T-cell (primary cell): ENCODE measurements around the gene MYO5A. TPM values are rescaled to one million over a fixed set of nuclear protein-coding genes. Genes with fewer than 3 reads are reported as not detected.

Experiments used
- ATAC-seq, 4 experiments: fragments of 200-7000 bp in 3 of 4; fragments of 150-1000 bp in 1 of 4; cut with Tn5 transposase; replicated peaks in 1 of 4; 1 replicate in 3 of 4; 2 replicates in 1 of 4; pipeline ENCODE4 v1.10.0; 2021; ENCODE audit warnings: moderate library complexity in 3 of 4, mild to moderate bottlenecking in 2 of 4, moderate number of reproducible peaks in 1 of 4
- CTCF ChIA-PET, 2 donors: fragments of 300-600 bp; sonication (Branson Sonifier 250); formaldehyde crosslinking; loops; one replicate each; lab custom pipeline; 2022; ENCODE audit warnings: antibody characterized with exemption in 2 of 2; lab: Charles Lee
- POLR2A ChIA-PET, 2 donors: fragments of 300-600 bp; sonication (Branson Sonifier 250); formaldehyde crosslinking; loops; one replicate each; lab custom pipeline; 2022; ENCODE audit warnings: antibody characterized with exemption in 2 of 2; lab: Charles Lee
- DNase-seq, 35 experiments: peaks; one replicate each; pipeline versions ENCODE4 v3.0.0 to v3.0.0-alpha.2; 2013 to 2023
- H3K27ac ChIP-seq: one replicate; pipeline ENCODE4 v1.5.1; 2013; ENCODE audit warnings: low read length
- H3K27me3 ChIP-seq, 2 experiments: replicated peaks in 1 of 2; 1 replicate in 1 of 2; 2 replicates in 1 of 2; pipeline versions ENCODE4 v1.6.1 to v1.7.0; 2013; ENCODE audit warnings: low read length in 1 of 2, mixed read lengths in 1 of 2; ENCODE audit not compliant: control insufficient read depth in 2 of 2, insufficient read depth in 2 of 2; ENCODE audit errors: extremely low read depth in 1 of 2
- H3K36me3 ChIP-seq, 2 donors: 1 replicate in 1 of 2; 2 replicates in 1 of 2; pipeline versions ENCODE4 v1.6.1 to v1.7.0; 2013; ENCODE audit warnings: low read length in 1 of 2; ENCODE audit not compliant: control insufficient read depth in 2 of 2, insufficient read depth in 1 of 2; ENCODE audit errors: extremely low read depth in 1 of 2
- H3K4me1 ChIP-seq, 2 experiments: 1 replicate in 1 of 2; 2 replicates in 1 of 2; pipeline versions ENCODE4 v1.6.1 to v1.7.0; 2013; ENCODE audit warnings: low read length in 2 of 2, mixed read lengths in 1 of 2; ENCODE audit not compliant: insufficient read depth in 2 of 2, control insufficient read depth in 1 of 2; ENCODE audit errors: extremely low read depth in 1 of 2
- H3K4me3 ChIP-seq, 2 donors: 1 replicate in 1 of 2; 2 replicates in 1 of 2; pipeline versions ENCODE4 v1.5.1 to v1.7.0; 2013; ENCODE audit warnings: mild to moderate bottlenecking in 2 of 2, low read length in 1 of 2, moderate library complexity in 1 of 2; ENCODE audit not compliant: control insufficient read depth in 1 of 2; ENCODE audit errors: extremely low read depth in 1 of 2
- H3K9me3 ChIP-seq: 2 replicates; pipeline ENCODE4 v1.7.0; 2013
- H3K27ac Mint-ChIP-seq, 2 donors: one replicate each; pipeline ENCODE4 v1.8.0; 2020 to 2021; ENCODE audit warnings: mild to moderate bottlenecking in 2 of 2, mixed read lengths in 2 of 2
- H3K27me3 Mint-ChIP-seq, 2 donors: one replicate each; pipeline ENCODE4 v1.8.0; 2021 to 2022; ENCODE audit warnings: mixed read lengths in 2 of 2
- H3K36me3 Mint-ChIP-seq: one replicate; pipeline ENCODE4 v1.8.0; 2021; ENCODE audit warnings: mixed read lengths
- H3K4me1 Mint-ChIP-seq, 3 donors: one replicate each; pipeline ENCODE4 v1.8.0; 2020 to 2022; ENCODE audit warnings: mixed read lengths in 3 of 3, mild to moderate bottlenecking in 1 of 3
- H3K4me3 Mint-ChIP-seq, 3 donors: one replicate each; pipeline ENCODE4 v1.8.0; 2020 to 2022; ENCODE audit warnings: mild to moderate bottlenecking in 3 of 3, mixed read lengths in 3 of 3, moderate library complexity in 3 of 3
- H3K9me3 Mint-ChIP-seq, 3 donors: one replicate each; pipeline ENCODE4 v1.8.0; 2020 to 2022; ENCODE audit warnings: mixed read lengths in 3 of 3
- WGBS: methylation state at CpG from one replicate; pipeline ENCODE4 v1.1.5; 2013; ENCODE audit warnings: missing lambda C conversion rate; ENCODE audit not compliant: insufficient coverage; 5-methylcytosine and 5-hydroxymethylcytosine counted together
- total RNA-seq, 35 experiments: library from RNA in 6 of 35; stranded (reverse) in 6 of 35; fragments of 120-200 nt in 1 of 35; gene quantifications; one replicate each; pipeline versions ENCODE4 v1.2.1 to v1.2.4 and lab custom pipeline; 2013 to 2026

Gene MYO5A
- total RNA-seq, 5 donors from 2014 or later (not counting 1 experiment from before 2014, with no cell fraction given), result 25.2 to 46.6 (median 29.5) TPM

DNA sequence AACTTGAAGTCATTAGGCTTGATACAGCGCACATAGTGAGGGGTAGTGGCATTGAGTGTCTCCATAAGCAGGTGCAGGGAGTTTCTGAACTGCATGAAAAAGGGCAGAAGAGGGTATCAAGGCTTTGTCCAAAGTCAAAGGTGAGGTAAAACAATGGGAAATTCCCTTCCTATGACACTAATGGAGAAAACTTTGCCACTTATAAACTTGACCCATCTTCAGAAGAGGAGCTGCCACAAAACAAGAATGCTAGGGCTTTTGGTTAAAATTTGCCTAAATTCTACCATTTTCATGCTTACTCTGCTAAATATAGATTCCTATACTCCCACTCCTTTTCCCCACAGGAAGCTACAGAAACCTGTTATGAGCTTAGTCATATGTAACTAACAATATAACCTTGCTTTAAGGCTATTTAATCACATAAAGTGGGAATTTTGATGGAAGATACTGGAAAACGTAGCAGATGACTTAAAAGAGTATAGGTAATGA, 145.5 kb downstream of the MYO5A start:
- Histone ChIP-seq H3K4me1 (no peaks in the 10 kb centered on the region), H3K9me3 (no peaks in the 10 kb centered on the region), H3K4me3 (no peak overlapping the region), H3K27me3 (no peaks in the 10 kb centered on the region), H3K27ac (no peak overlapping the region), H3K36me3 (peaks cover 7 to 39% of the 10 kb centered on the region in 2 donors)
- H3K27me3 Mint-ChIP-seq, result no peaks in the 10 kb centered on the region
- ChIA-PET POLR2A (no interaction called here), CTCF (no interaction called here)
- H3K36me3 Mint-ChIP-seq, result peaks cover 39% of the 10 kb centered on the region
- DNase-seq, result no peak
- WGBS, result 94% methylated on average over 2 of the region's 2 CpGs
- no peak overlapping the region for H3K27ac Mint-ChIP-seq
- no peak overlapping the region for H3K4me3 Mint-ChIP-seq
- no peak for ATAC-seq
- peaks cover 0 to 5% (median 0%) of the 10 kb centered on the region in 3 donors for H3K4me1 Mint-ChIP-seq
- no peaks in the 10 kb centered on the region for H3K9me3 Mint-ChIP-seq

DNA sequence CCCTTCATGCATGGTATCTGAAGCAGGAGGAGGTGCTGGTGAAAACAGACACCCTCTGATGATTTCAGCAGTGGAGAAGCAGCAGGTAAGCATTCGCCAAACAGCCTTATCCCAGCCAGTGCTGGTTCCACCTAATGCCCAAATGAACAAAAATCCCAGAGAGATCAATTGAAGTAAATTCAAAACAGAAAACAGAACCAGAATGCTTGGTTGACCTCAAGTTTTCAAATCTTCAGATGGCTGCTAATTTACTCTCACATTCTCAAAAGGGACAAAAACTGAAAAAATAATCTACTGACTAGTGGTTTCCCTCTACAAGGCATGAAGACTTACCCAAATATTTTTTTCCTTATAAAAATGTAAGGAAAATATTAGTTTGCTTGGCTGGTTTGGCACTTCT, 146.0 kb downstream of the MYO5A start:
- WGBS, result 100% methylated on average over 1 of the region's 1 CpG
- H3K27ac Mint-ChIP-seq, result no peak overlapping the region
- no peaks in the 10 kb centered on the region for H3K27me3 Mint-ChIP-seq
- Histone ChIP-seq H3K36me3 (peaks cover 7 to 35% of the 10 kb centered on the region in 2 donors), H3K4me1 (no peaks in the 10 kb centered on the region), H3K27me3 (no peaks in the 10 kb centered on the region), H3K9me3 (no peaks in the 10 kb centered on the region), H3K4me3 (no peak overlapping the region), H3K27ac (no peak overlapping the region)
- ChIA-PET CTCF (no interaction called here), POLR2A (no interaction called here)
- ATAC-seq (no peak), DNase-seq (no peak)
- peaks cover 39% of the 10 kb centered on the region for H3K36me3 Mint-ChIP-seq
- peaks cover 0 to 5% (median 0%) of the 10 kb centered on the region in 3 donors for H3K4me1 Mint-ChIP-seq
- no peaks in the 10 kb centered on the region for H3K9me3 Mint-ChIP-seq
- no peak overlapping the region for H3K4me3 Mint-ChIP-seq

DNA sequence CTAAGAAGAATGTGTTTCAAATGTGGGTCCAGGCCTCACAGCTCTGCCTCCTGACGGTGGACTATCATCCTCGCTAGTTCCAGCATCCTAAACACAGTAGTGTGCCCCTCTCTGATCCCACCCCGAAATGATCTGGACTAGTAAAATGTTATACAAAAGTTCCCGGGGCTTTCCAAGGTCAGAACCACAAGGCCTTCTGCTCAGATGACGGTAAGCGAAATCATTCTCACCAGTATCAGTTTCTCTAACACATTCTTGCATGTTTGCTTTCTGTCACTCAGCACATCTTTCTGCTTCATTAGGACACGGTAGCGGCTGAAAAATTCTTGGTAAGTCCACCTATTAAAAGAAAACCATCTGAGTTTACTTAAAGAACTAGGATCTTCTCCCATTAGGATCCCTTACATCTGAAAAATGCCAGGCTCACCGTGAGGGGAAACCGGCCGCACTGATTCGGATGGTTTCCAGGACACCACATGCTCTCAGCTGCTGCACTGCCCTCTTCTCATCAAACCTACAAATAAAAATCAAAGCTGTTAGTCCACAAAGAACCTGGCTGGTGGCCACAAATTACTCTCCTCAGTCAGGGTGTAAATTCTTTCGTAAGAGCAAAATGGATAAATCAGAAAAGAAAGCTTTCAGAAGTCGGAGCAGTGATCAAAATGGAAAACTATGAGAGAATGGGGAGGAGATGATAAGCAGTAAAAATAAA, 149.1 kb downstream of the MYO5A start:
- peaks cover 5 to 57% of the 10 kb centered on the region in 2 donors for H3K36me3 ChIP-seq
- peaks cover 0 to 5% (median 0%) of the 10 kb centered on the region in 3 donors for H3K4me1 Mint-ChIP-seq
- H3K4me3 ChIP-seq, result no peak overlapping the region
- no peaks in the 10 kb centered on the region for H3K27me3 Mint-ChIP-seq
- WGBS, result 72% methylated on average over 8 of the region's 14 CpGs
- ChIA-PET POLR2A (no interaction called here), CTCF (interaction anchor here (0.5 to 1.2 kb wide), 4 partner anchors 9 to 84 kb away, joined by 3 to 4 read pairs (median 3); no protein-coding TSS in a partner anchor)
- H3K4me3 Mint-ChIP-seq, result no peak overlapping the region
- H3K36me3 Mint-ChIP-seq, result peaks cover 58% of the 10 kb centered on the region
- no peaks in the 10 kb centered on the region for H3K27me3 ChIP-seq
- no peaks in the 10 kb centered on the region for H3K4me1 ChIP-seq
- no peak for DNase-seq
- H3K9me3 ChIP-seq, result no peaks in the 10 kb centered on the region
- no peak for ATAC-seq
- H3K27ac Mint-ChIP-seq, result no peak overlapping the region
- no peaks in the 10 kb centered on the region for H3K9me3 Mint-ChIP-seq
- no peak overlapping the region for H3K27ac ChIP-seq

DNA sequence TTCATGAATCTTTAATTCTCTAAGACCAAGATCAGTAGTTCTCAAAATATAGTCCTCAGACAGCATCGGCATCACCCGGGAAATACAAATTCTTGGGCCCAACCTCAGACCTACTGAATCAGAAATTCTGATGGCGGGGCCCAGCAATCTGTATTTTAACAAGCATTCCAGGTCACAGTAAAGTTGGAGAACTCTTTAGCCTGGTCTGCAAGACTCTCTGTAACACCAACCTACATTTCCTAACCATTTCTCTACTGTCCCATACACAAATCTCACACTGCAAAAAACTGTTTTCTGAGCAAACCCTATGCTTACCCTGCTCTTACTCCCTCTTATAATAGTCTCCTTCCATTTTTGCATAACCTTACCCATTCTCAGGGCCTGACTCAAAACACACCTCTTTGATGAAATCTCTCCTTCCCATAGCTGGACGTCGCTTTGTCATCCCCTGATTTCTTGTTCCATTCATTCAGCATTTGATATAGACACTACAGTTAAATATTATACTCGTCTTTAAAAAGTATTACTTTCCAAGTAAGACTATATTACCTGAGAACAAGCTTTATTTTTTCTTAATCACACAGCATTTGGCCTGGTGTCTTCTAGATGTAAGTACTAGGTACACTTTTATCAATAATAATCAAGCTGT, 149.8 kb downstream of the MYO5A start:
- DNase-seq, result no peak
- Histone ChIP-seq H3K27ac (no peak overlapping the region), H3K27me3 (no peaks in the 10 kb centered on the region), H3K4me1 (no peaks in the 10 kb centered on the region), H3K4me3 (no peak overlapping the region), H3K36me3 (peaks cover 5 to 59% of the 10 kb centered on the region in 2 donors), H3K9me3 (no peaks in the 10 kb centered on the region)
- WGBS, result 75% methylated on average over 3 of the region's 6 CpGs
- no peaks in the 10 kb centered on the region for H3K27me3 Mint-ChIP-seq
- H3K4me1 Mint-ChIP-seq, result peaks cover 0 to 5% (median 0%) of the 10 kb centered on the region in 3 donors
- ChIA-PET CTCF (interaction anchor here (0.5 to 1.2 kb wide), 4 partner anchors 10 to 85 kb away, joined by 3 to 4 read pairs (median 3); no protein-coding TSS in a partner anchor), POLR2A (no interaction called here)
- H3K27ac Mint-ChIP-seq, result no peak overlapping the region
- H3K9me3 Mint-ChIP-seq, result no peaks in the 10 kb centered on the region
- peaks cover 60% of the 10 kb centered on the region for H3K36me3 Mint-ChIP-seq
- ATAC-seq, result no peak
- no peak overlapping the region for H3K4me3 Mint-ChIP-seq

GRCh38 chr15:52370010-52370409, 158.7 kb downstream of the MYO5A start:
- Mint-ChIP-seq H3K4me1 (no peaks in the 10 kb centered on the region), H3K27me3 (no peaks in the 10 kb centered on the region), H3K4me3 (no peak overlapping the region), H3K9me3 (no peaks in the 10 kb centered on the region), H3K36me3 (peaks cover 67% of the 10 kb centered on the region), H3K27ac (no peak overlapping the region)
- H3K36me3 ChIP-seq, result peaks cover 0 to 84% of the 10 kb centered on the region in 2 donors
- no peaks in the 10 kb centered on the region for H3K4me1 ChIP-seq
- H3K9me3 ChIP-seq, result no peaks in the 10 kb centered on the region
- ATAC-seq (no peak), DNase-seq (peak in 1 of 35 experiments; percentile 9)
- no peak overlapping the region for H3K4me3 ChIP-seq
- 100% methylated on average over 2 of the region's 9 CpGs for WGBS
- POLR2A ChIA-PET, result no interaction called here
- no peaks in the 10 kb centered on the region for H3K27me3 ChIP-seq
- H3K27ac ChIP-seq, result no peak overlapping the region
- CTCF ChIA-PET, result no interaction called here

DNA sequence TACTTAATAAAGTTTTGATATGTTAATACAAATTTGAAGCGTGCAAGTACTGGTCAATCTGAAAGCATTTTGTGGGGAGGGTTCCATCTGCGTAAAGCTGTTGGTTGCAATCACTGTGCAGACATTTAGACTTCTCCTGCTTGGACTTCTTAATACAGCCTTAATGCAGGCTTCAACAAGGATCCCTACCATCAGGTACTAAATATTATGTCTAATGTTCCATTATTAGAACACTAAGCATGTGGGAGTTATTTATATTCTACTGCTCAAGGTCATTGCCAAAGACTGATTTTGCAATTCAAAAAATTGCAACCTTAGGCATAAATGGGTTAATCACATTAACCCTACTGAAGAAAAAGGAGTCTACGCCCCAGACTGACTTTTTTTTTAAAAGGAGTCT, 159.2 kb downstream of the MYO5A start:
- no peak overlapping the region for H3K27ac ChIP-seq
- Mint-ChIP-seq H3K27ac (no peak overlapping the region), H3K36me3 (peaks cover 65% of the 10 kb centered on the region), H3K27me3 (no peaks in the 10 kb centered on the region), H3K4me1 (no peaks in the 10 kb centered on the region), H3K4me3 (no peak overlapping the region), H3K9me3 (no peaks in the 10 kb centered on the region)
- DNase-seq (no peak), ATAC-seq (no peak)
- no peak overlapping the region for H3K4me3 ChIP-seq
- no CpG with 5 or more reads among the region's 3 CpGs for WGBS
- H3K9me3 ChIP-seq, result no peaks in the 10 kb centered on the region
- ChIA-PET CTCF (no interaction called here), POLR2A (no interaction called here)
- no peaks in the 10 kb centered on the region for H3K27me3 ChIP-seq
- no peaks in the 10 kb centered on the region for H3K4me1 ChIP-seq
- H3K36me3 ChIP-seq, result peaks cover 0 to 82% of the 10 kb centered on the region in 2 donors
